NCI-H2081 (cell line): ENCODE data around the gene CCDC107.

Experiments
- DNase-seq, 2 experiments: peaks; one replicate each; lab custom pipeline; 2025; lab: John Stamatoyannopoulos, UW

Gene CCDC107

GRCh38 chr9:35702696-35703095 is 44.6 kb downstream of the CCDC107 start:
- DNase-seq, result no peak

DNA sequence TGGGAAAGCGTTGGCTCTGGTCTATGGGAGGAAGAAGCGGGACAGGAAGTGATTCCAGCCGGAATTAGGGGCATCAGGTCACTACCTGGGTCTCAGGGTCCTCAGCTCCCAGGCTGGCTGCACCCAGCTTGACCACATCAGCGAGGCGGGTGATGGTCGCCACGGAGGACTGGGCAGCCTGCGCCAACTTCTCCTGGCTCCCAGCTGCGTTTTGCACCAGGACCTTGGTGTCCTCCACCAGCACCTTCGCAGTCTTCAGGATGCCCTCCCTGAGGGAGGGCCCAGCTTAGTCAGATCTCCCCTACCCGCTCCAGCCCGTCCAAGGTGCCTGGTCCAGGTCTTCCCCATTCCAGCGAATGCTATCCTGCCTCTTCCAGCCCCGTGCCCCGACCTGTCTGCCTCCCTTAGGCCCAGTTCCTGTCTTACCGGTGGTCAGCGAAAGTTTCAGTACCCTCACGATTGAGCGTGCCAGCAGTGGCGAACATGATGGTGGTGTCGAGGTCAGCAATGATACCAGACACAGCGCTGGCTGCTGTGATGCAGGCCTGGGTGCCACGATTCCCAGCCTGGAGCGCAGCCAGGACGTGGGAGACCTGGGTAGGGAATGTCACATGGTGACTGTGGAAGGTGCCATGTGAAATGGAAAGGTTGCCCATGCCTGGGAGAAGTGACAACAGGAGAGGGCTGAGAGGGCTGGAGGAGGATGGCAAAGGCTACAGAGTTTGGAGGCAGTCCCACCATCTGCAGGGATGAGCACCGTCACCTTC is 46.0 kb downstream of the CCDC107 start:
- no peak for DNase-seq

DNA sequence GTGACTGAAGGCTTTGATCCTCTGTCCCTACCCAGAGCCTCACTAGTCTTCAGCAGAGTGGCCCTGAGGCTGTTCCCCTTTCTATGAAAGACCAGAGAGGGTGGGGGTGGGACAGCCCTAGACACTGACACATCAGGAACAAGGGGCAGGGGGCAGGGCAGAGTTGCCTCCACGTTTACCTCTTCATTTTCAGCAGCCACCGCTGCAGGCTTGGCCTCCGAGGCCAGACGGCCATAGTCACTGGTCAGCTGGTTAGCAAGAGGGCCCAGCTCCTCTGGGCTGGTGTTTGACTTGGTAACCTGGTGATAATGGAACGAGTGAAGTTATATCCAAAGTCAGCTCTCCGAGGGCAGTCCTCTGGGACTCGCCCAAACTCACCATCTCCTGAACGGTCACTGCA is 47.3 kb downstream of the CCDC107 start:
- no peak for DNase-seq

GRCh38 chr9:35705836-35706430 is 47.8 kb downstream of the CCDC107 start:
- no peak for DNase-seq

- no peak for DNase-seq
Measured at GRCh38 chr9:35706951-35707350, 48.9 kb downstream of the CCDC107 start.

DNA sequence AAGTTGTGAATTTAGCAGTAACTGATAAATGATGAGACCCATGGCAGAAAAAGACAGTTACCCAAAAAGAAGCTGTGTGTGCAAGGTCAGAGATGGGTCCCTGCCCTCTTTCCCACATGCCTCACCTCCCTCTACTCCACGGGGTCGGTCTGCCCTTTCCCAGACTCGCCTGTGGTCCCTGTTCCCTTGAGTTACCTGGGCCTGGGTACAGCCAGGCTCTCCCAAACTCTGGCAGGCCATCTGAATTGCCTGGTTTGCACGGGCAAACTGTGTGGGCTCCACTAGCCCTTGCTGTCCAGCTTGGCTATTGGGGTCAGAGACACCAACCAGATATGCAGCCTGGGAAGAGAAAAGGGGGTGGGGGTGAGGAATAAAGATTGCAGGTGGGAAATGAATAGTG is 50.1 kb downstream of the CCDC107 start:
- DNase-seq, result no peak

DNA sequence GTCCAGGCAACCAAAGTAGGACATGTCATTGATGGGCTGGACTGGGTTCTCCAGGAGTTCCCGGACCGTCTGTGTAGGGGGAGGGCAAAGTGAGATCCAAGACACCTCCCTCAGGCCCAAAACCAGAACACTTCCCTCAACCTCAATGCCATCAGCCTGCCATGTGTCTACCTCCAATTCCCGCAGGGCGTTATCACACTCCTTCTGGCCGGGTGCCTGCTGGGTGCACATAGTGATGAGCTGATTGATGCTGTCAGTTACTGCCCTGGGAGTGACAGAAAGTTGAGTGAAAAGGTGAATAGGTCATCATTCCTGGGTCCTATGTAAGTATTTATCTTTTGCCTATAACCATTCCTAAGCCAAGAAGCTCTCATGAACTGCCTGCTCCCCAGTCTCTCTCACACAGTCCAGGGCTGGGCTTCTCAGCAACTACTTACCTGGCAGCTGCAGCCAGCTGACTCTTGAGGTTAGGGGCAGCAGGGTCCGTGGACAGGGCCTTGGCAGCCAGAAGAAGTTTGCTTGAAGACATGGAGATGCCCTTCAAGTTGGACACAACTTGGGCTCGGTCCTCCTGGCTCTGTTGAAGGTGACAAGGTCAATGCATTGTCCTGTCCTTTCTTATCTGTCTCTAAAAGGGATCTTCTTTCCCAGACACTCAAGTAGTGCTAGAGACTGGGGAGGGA is 52.9 kb downstream of the CCDC107 start:
- no peak for DNase-seq
